Measurements from ENCODE around the gene PDE4A.
A peak's percentile ranks its signal among the peaks of the same experiment; 100 is the strongest.
"Not testable (repeated sequence)": the region's sequence is repeated elsewhere in the genome, so short reads cannot be mapped to it uniquely, and the experiment has no call there.

The PDE4A gene

DNA sequence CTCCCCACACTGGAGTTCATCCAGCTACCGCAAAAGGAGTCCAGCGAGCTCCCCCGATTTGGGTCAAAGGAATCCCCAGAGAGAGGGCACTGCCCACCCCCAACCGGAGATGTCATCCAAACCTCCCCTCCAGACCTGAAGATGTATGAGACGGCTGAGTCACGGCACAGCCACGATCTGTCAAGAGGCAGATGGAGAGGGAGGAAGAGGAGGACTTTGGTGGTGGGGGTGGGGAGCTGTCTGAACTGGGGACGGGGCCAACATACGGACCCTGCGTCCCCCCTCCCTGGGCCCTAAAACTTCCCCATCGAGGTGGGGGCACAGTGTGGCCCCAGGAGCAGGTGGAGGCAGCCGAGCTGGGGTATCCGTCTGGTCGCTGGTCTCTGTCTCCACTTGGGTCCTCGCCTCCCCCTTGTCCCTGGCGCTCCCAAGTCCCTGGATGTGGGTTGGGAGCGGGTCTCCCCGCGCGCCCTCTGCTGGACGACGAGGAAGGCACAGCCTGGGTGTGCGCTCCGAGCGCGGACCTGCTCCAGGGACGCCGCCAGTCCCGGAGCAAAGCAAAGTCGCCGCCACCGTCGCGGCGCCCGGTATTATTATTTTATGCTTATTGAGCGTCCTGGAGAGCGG is 3.8 kb downstream of the PDE4A start:
- DNase-seq (ENCODE audit: low read depth) = no peak

DNA sequence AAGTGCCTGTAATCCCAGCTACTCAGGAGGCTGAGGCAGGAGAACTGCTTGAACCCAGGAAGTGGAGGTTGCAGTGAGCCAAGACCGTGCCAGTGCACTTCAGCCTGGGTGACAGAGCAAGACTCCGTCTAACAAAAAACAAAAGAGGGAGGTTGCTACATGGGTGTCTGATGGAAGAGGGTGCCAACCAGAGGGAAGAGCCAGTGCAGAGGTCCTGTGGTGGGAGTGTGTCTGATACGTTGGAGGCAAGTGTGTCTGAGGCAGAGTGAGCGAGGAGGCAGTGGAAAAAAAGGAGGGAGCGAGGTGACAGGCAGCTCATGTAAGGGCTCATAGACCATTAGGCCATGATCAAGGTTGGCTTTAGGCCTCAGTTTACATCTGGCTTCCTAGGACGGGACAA is 6.8 kb downstream of the PDE4A start:
- DNase-seq (ENCODE audit: low read depth) = no peak

- DNase-seq (ENCODE audit: low read depth) = no peak
Measured at GRCh38 chr19:10428996-10429381, 8.7 kb downstream of the PDE4A start.

- DNase-seq (ENCODE audit: low read depth) = no peak
Measured at GRCh38 chr19:10430505-10431253, 10.3 kb downstream of the PDE4A start.

GRCh38 chr19:10431254-10431942 is 11.1 kb downstream of the PDE4A start:
- DNase-seq (ENCODE audit: low read depth) = no peak

DNA sequence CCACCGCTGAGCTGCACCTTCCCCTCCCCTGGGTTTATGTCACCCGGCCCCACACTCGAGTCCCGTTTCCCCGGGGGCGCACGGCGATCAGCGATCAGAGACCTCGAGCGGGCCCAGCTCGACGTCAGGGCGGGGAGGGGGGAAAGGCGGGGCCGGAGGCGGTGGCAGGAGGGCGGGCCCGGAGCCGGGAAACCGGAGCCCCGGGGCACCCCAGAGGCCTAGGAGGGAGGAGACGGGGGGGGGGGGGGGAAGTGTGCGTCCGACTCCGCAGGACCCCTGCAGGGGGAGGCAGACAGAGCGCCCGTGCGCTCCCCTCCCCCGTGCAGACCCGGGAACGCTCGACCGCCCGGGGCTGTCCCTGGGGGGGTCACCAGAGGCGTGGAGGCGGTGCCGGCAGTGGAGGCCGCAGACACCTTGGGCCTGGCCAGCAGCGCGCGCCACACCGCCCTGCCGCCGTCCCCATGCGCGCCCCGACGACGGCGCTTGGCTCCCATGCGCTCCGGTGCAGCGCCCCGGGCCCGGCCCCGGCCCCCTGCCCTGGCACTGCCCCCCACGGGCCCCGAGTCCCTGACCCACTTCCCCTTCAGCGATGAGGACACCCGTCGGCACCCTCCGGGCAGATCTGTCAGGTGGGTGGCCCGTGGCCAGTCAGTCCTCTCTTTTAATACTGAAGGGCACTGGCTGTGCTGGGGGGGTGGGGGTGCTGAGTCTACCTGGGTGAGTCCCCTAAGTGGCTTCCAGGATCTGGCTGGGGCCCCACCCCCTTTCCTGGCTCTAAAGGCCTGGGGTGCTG is 11.8 kb downstream of the PDE4A start:
- DNase-seq (ENCODE audit: low read depth) = no peak

DNA sequence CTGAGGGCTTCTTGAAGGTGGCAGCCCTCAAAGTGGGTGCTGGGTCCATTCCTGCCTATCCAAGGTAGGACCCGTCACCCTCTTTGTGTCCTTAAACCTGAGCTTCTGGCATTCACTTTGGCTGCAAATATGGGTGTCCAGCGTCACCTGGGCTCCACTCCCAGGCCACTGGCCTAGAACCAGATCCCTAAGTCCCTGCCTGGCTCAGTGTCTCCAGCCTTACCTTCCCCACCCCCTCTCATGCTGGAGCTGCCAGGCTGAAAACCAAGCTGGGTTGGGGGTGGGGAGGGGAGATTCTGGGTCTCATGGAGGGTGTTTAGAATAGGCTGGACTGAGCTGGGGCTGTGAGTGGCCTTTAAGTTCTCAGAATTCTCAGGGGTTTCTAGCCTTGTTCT is 12.4 kb downstream of the PDE4A start:
- no peak for DNase-seq (ENCODE audit: low read depth)

- DNase-seq (ENCODE audit: low read depth) = no peak
Measured at GRCh38 chr19:10433131-10433536, 12.8 kb downstream of the PDE4A start.

DNA sequence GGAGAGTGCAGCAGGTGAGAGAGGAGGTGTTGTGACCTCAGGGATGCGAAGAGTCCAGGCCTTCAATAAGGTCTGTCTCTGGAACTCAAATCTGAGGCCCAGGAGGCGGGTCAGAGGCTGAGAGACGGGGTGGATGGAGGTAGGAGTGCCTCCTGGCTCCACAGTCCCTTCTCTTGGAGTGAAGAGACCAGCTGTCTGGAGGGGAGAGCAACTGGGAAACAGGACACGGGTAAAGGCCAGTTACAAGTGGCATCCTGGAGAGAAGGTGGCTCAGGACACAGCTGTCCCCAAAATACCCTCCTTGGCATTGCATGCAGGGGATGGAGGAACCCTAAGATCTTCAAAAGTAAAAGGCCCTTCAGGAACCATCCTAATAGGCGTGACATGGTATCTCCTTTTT is 19.2 kb downstream of the PDE4A start:
- no peak for DNase-seq (ENCODE audit: low read depth)

DNA sequence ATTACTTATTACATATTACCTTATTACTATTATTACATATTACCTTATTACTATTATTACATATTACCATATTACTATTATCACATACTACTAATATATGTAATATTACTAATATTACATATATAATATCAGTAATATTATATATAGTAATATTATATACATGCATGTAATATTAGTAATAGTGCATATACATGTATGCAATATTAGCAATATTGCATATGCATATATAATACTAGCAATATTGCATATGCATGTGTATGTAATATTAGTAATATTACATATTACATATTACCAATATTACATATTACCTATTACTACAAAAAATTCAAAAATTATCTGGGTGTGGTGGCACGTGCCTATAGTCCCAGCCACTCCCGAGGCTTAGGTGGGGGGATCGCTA is 22.4 kb downstream of the PDE4A start:
- DNase-seq (ENCODE audit: low read depth) = no peak

DNA sequence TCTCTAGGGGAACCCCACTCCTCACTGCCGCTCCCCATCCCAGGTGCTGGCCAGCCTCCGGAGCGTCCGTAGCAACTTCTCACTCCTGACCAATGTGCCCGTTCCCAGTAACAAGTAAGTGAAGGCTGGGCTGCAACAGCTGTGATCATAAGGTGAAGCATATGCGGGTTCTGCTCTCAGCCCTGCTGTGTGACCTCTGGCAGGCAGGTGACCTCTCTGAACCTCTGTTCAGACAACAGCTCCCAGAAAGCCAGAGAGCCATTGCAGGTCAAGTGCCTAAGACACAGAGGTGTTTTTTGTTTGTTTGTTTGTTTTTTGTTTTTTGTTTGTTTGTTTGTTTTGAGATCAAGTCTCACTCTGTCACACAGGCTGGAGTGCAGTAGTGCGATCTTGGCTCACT is 28.7 kb downstream of the PDE4A start:
- no peak for DNase-seq (ENCODE audit: low read depth)

GRCh38 chr19:10450191-10450852 is 30.0 kb downstream of the PDE4A start:
- no peak for DNase-seq (ENCODE audit: low read depth)

DNA sequence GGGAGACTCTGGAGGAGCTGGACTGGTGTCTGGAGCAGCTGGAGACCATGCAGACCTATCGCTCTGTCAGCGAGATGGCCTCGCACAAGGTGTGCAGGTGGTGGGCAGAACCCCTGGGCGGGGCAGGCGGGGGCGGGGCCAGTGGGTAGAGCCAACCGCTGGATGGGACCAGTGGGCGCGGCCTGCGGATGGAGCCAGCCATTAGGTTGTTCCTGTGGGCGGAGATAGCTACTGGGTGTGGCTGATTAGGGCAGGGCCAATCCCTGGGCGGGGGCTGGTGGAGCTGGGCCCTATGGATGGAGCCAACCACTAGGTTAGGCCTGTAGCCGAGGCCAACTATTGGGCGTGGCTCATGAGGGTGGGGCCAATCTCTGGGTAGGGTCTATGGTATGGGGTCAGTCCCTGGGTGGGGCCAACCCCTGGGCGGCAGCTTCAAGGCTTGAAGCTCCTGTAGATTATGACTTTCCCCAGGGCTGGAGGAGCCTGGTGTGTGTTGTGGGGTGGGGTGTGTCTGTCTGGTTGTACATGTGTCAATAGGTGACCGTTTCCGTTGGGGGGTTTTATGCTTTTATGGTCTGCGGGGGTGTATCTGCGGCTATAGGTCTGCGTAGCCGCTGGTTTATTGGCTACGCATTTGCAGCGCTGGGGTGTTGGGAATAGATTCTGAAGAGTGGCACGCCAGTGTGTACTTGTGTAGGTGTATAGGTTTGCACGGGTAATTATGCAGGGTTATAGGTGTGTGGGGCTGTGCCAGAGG is 30.7 kb downstream of the PDE4A start:
- no peak for DNase-seq (ENCODE audit: low read depth)

GRCh38 chr19:10452726-10453618 is 32.6 kb downstream of the PDE4A start:
- no peak for DNase-seq (ENCODE audit: low read depth)

DNA sequence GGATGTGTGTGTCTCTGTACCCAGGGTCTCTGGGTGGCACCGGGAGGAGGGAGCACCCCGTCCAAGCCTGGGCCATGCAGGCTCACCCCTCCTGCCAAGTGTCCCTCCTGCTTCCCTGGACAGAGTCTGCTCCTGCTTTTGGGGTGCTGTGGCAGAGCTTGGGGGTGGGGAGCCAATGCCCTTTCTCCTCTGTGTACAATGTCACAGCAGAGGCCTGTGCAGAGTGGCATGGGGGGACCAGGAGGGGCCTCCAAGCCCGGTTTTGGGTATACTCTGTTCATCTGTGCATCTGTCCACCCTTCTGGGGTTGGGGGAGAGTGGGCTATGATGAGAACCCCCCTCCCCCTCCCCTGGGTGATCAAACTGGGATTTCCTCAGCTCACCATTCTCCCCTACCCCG is 33.5 kb downstream of the PDE4A start:
- no peak for DNase-seq (ENCODE audit: low read depth)

DNA sequence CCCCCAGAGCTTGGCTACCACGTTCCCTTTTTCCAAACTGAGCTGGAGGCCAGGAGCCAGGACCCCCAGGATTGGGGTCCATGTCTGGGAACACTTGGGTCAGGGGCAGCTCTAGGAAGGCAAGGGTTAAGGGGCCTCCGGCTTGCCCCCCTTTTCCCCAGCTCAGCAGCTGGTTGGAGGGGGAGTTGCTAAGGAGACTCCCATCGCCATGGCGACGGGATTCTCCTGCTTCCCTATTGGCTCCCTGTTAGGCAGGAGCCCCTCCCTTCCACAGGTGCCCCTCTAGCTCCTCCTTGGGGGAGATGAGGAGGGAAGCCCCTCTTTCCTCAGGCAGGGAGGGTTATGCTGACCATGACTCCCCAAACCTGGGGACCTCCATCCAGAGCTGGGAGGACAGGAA is 33.9 kb downstream of the PDE4A start:
- DNase-seq (ENCODE audit: low read depth) = no peak

DNA sequence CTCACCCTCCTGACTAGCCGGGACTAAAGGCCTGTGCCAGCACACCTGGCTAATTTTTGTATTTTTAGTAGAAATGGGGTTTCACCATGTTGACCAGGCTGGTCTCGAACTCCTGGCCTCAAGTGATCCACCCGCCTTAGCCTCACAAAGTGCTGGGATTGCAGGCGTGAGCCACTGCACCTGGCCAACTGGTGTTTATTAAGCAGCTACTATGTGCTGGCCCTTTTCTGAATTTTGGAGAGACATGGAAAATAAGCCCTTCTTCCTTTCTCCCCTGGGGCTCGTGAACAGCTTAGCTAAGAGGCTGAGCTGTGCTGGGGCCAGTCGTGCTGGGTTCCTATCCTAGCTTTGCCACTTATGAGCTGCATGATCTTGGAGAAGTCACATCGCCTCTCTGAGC is 38.4 kb downstream of the PDE4A start:
- not testable (repeated sequence) for DNase-seq (ENCODE audit: low read depth)

- DNase-seq (ENCODE audit: low read depth) = no peak
Measured at GRCh38 chr19:10460714-10461046, 40.3 kb downstream of the PDE4A start.

GRCh38 chr19:10461047-10461949 is 41.0 kb downstream of the PDE4A start:
- DNase-seq (ENCODE audit: low read depth) = peak; percentile 61

All from stromal cell of bone marrow (primary cell).